SKM-1 treated with dmso at 0.1 percent for 144 hours (cell line): Measurements from ENCODE around the gene TPK1.
"Not testable (repeated sequence)": the region's sequence is repeated elsewhere in the genome, so short reads cannot be mapped to it uniquely, and the experiment has no call there.

Source experiments
- DNase-seq: peaks from one replicate; lab custom pipeline; 2025; ENCODE audit not compliant: unreplicated experiment; lab: John Stamatoyannopoulos, UW

Gene TPK1

DNA sequence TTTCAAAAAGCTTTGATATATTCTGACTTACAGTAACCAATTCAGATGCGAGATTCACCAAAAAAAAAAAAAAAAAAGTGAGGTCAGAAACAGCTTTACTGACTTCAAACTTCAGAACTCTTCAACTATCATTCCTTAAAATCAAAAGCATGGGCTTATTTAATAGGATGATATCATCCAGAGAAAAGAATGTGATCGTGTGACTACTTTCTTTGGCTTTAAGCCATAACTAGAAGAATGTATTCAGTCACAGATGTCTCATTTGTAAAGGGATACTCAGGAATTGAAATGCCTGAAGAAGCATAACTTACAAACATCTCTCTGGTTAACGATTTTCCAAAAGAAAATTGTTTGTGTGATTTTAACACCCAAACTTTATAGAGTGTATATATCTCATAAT, 11.5 kb downstream of the TPK1 start:
- DNase-seq = no peak

DNA sequence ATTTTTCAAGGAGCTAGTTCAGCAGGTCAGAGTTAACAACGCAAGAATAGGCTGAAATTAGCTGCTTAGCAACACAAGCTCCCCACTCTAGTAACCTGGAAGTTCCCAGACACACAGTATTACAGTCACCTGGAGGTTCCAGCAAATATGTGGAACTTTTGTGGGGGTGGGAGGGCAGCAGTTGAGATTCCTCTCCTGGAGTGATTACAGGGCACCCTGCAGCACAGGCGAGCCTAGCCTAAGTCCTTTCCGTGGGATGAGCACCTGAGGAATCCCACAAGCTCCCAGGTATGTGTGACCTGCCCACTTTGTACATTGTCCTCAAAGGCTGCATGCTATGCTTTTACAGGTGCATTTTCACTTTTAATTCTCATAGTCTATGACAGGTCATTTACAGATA, 13.6 kb downstream of the TPK1 start:
- DNase-seq = no peak

DNA sequence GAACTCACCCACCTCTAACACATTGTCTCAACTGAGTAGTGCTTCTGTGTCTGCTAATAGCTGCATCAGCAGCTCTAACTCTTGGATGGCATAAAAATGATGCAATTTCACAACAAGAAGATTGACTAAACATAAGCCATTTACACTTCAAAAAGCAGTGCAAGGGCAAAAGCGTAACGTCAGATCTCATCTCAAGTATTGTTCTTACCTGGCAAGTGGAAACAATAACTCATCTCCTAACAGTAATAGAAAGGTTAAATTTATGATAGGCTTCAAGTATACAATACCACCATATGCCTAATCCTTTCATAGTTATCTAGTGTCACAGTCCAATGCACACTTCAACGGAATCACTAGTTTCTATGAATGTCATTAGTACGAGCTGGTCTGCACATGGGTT, 14.8 kb downstream of the TPK1 start:
- DNase-seq = no peak

DNA sequence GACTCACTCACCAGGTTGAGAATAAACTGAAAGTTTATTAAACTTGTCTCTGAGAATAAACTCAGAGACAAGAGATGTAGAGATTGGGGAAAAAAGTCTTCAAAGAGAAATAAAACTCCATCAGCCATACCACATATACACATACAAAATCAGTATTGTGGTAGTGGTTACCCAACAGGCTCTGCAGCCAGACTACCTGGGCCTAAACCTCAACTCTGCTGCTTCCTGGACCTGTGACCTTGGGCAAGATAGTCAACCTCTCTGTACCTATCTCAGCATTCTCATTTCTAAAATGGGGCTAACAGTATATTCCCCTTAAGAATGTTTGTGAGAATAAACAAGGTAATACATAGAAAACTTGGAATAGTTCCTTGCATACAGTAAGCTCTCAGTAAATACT, 15.3 kb downstream of the TPK1 start:
- no peak for DNase-seq

DNA sequence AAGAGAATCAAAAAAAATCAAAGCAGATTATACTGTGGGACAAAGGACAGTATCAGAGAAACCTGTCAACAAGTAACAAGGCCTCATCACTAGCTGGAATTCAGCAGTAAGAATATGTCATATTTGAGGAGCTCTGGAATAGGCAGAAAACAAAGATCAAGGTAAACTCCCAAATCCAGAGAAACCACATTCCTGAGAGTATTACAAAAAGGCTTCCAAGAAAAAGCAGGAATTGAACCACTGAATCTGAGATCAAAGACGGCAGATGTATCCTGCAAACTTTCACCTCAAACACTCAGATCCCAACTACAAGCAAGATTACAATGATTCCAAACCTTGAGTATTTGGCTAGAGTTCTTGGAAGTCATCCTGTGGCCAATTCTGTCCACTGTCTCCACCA, 16.3 kb downstream of the TPK1 start:
- no peak for DNase-seq

DNA sequence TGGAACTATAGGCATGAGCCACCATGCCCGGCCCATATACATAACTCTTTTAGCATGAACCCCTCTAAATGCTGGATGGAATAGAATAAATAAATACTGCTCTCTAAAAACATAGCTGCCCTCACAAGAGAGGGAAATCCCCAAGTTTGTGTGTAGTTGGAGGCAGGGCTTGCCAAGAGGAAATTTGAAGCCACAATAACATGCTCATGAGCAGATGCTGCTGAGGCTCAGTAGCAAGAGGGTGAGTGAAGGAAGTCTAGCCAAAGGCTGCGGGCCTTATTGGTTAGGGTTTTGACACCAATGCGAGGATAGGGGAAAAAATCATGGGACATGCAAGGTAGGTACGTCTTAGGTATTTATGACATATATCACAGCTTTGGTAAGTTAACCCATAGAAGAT, 17.3 kb downstream of the TPK1 start:
- DNase-seq = no peak

DNA sequence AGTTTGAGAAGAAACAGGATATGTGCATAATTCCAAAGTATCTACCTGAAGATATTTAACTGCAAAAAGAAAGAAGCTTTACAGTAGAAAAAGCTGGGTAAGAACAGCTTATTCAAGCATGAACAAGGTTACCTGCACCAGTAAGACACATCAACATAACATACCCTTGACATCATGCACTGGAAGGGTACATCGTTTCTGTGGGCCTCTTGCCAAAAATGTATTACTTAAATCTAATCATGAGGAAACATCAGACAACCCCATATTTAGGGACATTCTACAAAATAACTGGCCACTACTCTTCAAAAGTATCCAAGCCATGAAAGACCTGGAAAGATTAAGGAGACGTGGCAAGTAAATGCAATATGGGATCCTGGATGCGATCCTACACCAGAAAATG, 18.9 kb downstream of the TPK1 start:
- no peak for DNase-seq

DNA sequence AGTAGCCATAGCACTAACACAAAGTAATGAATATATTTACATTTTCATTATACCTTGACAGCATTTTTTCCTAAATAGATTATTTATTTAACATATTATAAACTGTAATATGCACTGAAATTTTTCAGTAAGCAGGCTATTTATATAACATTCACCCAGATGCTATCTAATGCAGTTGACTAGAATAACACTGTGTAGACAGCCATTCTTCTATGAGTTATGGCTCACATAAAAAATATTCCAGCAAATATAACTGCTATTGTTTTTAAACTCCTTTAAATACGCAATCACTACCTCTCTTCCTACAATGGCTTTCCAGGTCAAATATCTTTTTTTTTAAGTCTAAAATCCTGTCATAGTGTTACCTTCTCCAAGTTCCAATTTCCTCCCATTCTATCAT, 21.6 kb downstream of the TPK1 start:
- no peak for DNase-seq

DNA sequence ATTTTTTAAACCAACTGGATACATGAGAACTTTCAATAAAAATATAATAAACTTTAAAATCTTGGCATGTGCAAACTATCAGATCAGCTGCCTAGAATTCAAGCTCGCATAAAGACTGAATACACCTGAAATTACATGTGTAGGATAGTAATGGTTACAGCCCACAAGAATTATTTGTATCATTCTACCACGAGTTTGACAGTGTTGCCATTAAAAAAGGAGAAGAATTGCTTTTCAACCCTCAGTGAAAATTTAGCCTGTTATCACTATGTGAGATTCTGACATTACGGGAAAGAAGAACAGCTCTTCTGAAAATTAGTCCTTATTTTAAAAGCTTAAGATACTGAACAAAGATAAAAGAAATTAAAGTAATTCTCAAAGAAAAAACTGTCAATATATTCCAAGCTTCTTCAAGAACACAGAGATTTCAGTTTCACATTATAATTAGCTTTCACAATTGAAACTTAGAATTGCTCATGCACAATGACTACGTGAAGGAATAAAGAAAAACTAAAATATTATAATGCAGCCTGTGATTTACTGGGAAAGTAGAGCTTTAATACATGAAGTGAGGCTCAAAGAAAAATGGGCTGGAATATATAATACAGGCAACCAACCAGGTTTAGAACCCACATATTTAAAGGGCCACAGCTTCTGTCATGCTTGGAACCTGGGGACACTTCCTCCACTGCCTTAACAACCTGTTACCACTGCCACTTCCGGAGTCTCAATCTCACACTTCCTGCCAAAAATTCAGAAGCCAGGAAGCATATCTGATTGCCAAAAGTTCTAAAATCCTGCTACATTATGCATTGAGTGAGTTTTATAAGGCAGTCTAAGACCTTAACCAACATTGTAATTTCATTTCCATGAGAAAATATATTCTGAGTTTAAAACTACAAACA, 23.2 kb downstream of the TPK1 start:
- DNase-seq = no peak

DNA sequence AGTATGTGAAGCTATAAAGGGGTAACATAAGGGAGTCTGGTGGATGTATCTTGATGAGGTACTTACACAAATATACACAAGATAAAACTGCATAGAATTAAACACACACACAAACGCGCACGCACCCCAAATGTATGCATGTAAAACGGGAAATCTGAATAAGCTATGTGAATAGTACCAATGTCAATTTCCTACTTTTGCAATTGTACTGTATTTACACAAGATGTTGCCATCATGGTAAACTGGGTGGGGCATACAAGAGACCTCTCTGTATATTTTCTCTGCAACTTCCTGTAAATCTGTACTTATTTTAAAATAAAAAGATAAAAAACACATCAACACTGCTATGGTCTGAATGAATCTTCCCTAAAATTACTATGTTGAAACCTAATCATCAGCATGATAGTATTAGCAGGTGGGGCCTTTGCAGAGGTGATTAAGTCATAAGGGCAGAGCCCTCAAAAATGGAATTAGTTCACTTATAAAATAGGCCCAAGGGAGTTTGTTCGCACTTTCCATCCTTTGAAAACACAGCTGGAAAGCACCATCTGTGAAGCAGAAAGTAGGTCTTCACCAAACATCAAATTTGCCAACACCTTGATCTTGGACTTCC, 30.1 kb downstream of the TPK1 start:
- DNase-seq = no peak

DNA sequence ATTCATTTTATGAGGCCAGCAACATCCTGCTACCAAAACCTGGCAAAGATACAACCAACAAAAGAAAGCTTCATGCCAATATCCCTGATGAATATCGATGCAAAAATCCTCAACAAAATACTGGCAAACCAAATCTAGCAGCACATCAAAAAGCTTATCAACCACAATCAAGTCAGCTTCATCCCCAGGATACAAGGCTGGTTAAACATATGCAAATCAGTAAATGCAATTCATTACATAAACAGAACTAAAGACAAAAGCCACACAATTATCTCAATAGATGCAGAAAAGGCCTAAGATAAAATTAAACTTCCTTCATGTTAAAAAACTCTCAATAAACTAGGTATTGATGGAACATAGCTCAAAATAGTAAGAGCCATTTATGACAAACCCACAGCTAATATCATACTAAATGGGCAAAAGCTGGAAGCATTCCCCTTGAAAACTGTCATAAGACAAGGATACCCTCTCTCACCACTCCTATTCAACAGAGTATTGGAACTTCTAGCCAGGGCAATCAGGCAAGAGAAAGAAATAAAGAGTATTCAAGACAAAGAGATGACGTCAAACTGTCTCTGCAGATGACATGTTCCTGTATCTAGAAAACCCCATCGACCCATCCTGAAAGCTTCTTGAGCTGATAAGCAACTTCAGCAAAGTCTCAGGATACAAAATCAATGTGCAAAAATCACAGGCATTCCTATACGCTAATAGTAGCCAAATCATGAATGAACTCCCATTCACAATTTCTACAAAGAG, 35.0 kb downstream of the TPK1 start:
- DNase-seq = not testable (repeated sequence)

DNA sequence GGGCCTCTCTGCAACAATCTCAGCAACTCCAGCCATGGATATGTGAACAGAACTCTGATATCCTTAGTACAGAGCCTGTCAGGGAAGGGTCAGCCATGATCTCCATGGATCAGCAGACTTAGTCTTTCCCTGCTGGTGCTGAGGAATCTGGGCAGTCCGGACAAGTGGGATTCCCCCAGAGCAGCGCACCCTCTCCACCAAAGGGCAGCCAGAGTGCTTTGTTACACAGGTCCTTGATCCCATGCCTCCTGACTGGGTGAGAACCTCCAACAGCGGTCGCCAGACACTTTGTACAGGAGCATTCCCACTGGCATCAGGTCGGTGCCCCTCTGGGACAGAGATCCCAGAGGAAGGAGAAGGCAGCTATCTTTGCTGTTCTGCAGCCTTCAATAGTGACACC, 38.9 kb downstream of the TPK1 start:
- no peak for DNase-seq

DNA sequence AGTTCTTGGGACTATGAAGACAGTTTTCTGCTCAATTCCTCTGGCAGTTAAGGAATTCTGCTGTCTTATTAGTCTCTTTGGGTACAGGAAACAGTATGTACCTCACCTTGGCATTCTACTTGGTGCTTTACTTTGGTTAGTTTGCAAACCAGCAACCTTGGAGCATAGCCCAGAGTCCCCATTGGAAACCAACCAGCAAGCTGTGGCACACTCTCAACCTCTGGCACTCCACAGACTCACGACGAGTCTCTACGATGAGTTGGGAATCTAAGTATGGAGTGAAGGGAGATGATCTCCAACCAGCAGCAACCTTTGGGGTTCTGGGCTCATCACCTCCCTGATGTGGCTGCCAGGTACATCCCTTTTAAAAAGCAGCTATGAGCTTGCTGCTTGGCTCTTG, 43.8 kb downstream of the TPK1 start:
- DNase-seq = no peak

DNA sequence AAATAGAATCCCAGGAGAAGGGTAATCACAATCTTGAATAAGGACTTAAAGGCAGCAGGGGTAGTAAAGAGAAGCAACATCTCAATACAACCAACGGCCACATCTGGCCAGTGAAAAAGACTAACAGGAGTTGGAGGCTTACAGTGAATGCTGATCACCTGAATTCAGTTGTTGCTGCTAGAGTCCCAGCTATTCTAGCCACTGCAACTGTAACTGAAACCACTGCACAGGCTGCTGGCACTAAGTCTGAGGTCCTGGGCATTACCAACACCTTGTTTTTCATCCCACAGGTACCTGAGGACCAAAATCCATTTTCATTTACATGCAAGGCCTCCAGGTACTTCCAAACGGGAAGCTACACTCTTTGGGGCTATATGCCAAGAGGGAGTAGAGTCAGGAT, 44.4 kb downstream of the TPK1 start:
- no peak for DNase-seq

DNA sequence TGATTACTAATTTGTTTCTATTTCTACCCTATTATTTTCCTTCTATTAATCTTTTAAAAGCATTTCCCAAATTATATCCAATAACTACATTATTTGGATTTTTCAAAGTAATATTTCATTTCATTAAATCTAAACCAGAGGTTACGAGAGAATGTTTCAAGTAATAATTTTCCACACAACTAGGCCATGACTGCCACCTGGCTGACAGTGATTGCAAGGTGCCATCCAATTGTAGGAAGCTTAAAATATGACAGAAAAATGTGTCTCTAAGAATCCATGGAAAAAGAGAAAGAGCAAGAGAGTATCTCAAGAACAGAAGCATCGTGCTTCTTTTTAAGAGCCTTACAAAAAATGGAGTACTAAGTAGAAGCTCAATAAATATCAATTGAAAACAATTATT, 48.7 kb downstream of the TPK1 start:
- no peak for DNase-seq

DNA sequence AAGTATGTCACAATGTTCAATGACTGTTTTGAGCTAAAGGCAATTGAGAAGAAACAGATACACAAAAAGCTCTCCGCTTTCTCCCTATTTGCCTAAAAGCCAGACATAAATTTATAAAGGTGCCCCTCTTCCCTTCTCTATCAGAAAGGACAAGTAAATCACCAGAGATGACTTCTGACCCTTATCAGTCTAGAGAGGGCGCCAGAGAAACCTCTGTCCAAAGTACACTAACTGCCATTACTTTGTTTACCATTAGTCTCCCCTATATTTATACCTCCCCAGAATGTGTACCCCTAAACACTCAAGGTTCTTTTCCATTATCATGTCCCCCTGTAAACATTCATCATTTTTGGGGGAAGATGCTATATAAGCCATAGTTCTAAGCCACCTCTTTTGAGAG, 49.3 kb downstream of the TPK1 start:
- DNase-seq = no peak

DNA sequence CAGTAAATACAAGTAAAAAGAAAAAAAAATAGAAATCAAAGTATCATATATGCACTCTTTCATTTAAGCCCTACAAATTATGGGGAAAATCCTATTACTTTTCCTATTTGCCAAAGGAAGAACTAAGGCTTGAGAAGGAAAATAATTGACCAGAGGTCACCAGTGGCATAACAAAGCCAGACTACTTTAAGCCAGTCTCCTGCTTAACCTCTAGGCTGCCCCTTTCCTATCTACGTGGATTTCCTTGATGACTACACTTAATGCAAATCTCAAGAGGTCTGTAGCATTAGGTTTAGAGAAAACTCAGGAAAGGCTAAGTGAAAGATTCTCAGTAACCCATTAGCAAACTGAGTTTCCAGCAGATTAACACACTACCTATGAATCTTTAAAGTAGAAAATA, 49.8 kb downstream of the TPK1 start:
- DNase-seq = no peak

DNA sequence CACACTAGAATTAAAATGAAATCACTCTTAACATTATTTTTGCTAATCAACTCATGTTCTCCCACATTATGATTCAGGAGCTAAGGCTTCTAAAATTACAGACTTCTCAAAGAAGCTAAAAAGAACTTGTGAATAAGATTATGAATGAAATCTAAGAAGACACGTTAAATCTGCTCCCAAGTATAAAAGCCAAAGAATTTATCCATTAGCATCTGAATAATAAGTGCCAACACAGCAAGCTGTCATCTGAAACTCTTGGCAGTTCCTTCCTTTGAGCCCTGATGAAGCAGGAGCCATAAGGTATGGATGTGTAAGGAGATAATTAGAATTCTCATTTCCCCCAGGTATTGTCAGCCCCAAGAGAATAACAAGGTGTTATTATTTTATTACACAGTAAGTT, 50.3 kb downstream of the TPK1 start:
- DNase-seq = no peak

DNA sequence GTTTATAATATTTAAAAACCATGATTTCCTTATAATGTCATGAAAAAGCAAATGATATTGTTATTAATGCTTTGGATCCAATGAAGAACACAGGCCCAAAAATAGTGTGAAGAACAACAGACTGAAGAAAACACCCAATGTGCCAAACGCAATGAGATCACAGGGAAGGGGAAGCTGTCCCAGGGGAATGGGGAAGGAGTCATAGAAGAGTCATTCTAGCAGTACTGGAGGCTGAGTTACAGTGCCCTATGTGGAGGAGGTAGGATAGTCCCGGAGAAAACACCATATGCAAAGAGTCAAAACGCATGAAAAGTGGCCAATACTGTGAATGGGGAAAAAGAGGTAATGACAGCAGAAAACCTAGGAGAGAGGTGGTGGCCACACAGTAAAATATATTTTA, 50.9 kb downstream of the TPK1 start:
- no peak for DNase-seq

DNA sequence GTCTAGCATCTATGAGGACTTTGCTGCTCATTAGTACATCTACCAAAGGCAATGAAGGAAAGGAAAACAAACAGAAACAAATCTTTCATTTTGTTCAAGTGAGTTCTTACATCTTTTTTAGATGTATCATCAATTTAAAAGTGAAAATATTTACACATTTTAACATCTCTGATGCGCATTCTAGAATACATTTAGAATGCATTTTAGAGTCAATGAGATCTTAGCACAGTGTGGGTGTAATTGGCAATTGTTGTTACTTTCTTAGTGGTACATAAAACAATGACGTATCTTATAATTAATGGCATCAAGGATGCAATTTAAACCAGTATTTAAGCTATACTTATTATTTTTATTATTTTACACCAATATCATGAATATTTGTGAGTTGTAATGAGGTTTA, 51.4 kb downstream of the TPK1 start:
- DNase-seq = no peak

DNA sequence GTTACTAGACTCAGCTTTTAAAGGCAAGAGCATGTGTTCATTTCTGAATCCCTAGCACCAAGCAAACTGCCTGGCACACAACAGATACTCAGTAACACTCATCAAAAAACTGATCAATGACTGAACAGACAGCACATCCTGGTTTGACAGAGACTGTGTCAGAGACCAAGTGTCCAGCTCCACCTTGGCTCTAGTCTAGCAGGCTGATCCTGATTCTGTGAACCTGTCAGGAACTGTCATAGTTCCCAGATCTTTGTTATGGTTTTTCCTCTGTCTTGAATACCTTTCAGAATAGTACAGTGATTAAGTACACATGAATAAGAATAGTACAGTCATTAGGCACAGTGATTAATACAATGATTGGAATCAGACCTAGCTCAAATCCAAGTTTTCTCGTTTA, 53.0 kb downstream of the TPK1 start:
- DNase-seq = no peak

DNA sequence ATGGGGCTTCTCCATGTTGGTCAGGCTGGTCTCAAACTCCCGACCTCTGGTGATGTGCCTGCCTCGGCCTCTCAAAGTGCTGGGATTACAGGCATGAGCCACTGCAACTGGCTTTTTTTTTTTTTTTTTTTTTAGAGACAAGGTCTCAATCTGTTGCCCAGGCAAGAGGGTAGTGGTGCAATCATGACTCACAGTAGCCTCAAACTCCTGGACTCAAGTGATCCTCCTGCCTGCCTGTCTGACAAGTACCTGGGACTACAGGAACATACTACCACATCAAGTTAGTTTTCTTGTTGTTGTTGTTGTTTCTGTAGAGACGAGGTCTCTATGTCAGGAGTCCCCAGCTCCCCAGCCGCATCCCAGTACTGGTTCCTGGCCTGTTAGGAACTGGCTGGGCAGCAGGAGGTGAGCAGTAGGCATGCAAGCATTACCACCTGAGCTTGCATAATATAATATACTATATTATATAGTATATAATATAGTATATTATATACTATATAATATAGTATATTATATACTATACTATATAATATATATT, 55.7 kb downstream of the TPK1 start:
- DNase-seq = no peak
